Activated CD8-positive, alpha-beta memory T cell treated with anti-CD3 and anti-CD28 coated beads for 24 hours (primary cell): ENCODE measurements around the gene DLG5.

Experiments
- DNase-seq: peaks from one replicate; pipeline ENCODE4 v3.0.0-alpha.2; 2020

Gene DLG5

GRCh38 chr10:77865580-77866324 lies 60.8 kb downstream of the DLG5 start:
- no peak for DNase-seq

DNA sequence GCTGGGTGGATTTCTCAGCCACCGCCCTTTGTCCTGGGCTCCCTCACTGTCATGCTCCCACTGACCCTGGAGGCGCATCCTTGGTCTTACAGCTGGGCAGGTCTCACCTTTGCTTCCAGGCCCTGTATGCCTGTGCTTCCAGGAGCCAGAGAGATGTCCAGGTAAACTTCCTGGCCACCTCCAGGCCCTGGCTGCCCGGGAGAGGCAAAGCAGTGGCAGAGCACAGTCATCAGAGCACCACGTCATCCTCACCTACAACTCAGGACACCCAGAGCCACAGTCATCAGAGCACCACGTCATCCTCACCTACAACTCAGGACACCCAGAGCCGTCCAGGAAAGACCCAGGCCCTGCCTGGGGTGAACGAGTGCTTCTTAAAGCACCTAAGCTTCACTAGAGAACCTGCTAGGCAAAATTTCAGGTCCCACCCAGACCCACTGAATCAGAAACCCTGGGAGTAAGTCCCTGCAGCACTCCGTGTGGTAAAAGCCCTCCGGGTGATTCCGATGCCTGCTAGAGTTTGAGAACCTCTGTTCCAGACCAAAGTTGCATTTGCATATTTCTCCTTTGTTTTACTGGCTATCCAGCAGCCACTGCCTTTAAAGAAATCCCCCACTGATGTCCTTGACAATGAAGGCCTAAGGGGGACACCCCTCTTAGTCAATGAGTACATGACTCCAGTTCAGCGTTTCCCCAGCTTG lies 62.3 kb downstream of the DLG5 start:
- no peak for DNase-seq

DNA sequence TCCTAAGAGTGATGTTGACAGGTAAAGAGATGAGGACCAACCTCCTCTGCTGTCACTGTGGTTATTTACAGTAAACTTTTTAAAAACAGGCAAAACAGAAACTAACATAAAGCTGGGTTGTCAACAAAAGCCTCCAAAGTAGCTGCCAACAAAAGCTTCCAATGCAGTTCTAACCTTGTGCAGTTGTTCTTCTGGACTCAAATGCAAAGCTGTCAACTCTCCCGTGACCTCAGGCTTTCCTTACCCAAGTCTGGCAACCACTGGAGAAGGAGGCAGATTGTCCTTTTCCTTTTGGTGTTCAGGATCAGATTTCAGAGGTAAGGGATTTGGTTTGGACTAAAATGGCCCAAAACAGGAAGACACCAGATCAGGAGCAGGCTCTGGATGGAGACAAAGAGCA lies 63.1 kb downstream of the DLG5 start:
- no peak for DNase-seq

DNA sequence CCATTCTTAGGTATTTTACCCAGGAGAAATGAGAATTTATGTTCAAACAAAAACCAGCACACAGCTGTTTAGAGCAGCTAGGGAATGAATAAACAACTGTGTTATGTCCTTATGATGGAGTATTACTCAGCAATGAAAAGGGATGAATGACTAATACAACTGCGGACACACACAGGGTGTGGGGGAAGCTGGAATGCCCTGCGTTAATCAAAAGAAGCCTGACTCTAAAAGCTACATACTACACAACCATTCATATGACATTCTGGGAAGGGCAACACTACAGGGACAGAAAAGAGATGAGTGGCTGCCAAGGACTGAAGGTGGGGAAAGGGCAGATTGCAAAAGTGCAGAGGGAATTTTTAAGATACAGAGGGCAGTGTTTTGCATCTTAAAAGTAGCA lies 64.0 kb downstream of the DLG5 start:
- no peak for DNase-seq

- DNase-seq: no peak
Observed at GRCh38 chr10:77861366-77861765, 65.2 kb downstream of the DLG5 start.

- DNase-seq: no peak
Observed at GRCh38 chr10:77859865-77860282, 66.7 kb downstream of the DLG5 start.

- no peak for DNase-seq
Observed at GRCh38 chr10:77859200-77859864, 67.2 kb downstream of the DLG5 start.

DNA sequence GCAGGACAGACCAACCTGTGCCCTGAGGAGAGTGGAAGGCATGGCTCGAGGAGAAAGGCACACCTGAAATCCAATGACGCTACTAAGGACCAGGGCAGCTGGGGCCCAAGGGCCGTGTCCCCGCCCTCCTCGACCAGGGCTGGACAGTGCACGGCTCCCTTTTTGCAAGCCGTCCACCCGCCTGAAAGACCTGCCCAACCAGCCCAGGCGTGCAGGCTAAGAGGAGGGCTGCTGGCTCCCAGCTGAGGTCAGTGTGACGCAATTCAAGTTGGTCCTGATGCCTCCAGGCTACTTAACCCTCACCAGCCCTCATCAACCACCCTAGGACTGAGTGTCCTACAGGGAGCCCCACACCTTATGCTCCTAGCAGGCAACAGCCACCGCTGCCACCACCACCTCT lies 69.3 kb downstream of the DLG5 start:
- no peak for DNase-seq

DNA sequence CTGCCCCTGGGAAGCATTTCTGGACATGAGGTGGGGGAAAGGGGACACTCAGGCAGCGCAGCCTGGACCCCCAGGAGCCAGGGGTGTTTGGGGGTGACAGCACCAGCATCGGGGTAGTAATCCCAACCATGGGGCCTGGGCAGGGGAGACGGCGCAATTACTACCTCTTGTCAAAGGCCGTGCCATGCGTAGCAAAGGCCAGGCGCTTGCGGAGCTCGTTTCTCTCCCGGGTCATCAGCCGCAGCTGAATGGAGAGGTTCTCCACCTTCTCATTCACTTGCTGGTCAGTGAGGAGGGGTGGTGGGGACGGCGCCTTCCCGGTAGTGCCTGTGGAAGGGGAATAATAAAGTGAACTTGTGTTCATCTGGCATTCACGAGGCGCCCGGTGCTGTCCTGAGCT lies 70.0 kb downstream of the DLG5 start:
- no peak for DNase-seq

DNA sequence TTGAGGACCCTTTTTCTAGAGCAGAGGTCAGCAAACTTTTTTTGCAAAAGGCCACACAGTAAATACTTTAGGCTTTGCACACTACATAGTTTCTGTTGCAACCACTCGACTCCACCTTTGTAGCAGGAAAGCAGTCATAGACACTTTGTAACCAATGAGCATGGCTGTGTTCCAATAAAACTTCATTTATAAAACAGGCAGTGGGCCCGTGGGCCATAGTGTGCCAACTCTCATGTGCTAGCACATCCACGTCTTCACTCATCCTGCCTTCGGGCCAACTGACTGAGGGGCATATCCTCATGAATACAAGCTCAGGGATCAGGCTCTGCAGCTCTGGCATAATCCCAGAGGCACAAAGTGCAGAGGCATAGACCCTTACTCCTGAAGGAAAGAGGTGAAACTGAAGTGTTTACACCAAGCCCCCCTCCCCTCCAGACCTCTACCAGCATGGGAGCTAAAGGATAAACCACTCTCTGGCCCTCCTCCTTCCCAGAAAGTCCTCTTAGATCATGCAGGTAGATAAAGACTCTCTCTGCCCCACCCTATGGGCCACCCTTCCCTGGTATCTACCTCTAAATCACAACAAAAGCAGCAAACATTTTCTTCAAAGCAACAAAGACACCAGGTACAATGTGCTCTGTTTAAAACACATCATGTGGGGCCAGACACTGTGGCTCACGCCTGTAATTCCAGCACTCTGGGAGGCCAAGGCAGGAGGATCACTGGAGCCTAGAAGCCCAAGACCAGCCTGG lies 71.0 kb downstream of the DLG5 start:
- no peak for DNase-seq

DNA sequence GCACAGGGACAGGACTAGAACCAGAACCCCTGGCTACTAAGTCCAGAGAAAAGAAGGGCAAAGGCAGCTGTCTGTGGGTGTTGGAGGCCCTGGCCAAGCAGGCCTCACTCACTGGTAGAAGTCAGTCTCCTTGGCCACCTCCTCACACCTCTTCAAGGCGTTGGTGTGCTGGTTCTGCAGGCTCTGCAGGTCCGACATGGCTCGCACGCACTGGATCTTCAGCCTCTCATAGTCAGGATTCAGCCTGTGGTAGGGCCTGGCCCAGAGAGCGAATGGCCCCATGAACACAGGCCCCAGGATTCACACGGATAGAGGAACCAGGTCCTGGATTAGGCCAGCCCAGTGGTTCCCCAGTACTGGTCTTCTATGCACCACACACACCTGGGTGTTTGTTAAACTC lies 72.4 kb downstream of the DLG5 start:
- DNase-seq: no peak

- no peak for DNase-seq
Observed at GRCh38 chr10:77853256-77853655, 73.3 kb downstream of the DLG5 start.

DNA sequence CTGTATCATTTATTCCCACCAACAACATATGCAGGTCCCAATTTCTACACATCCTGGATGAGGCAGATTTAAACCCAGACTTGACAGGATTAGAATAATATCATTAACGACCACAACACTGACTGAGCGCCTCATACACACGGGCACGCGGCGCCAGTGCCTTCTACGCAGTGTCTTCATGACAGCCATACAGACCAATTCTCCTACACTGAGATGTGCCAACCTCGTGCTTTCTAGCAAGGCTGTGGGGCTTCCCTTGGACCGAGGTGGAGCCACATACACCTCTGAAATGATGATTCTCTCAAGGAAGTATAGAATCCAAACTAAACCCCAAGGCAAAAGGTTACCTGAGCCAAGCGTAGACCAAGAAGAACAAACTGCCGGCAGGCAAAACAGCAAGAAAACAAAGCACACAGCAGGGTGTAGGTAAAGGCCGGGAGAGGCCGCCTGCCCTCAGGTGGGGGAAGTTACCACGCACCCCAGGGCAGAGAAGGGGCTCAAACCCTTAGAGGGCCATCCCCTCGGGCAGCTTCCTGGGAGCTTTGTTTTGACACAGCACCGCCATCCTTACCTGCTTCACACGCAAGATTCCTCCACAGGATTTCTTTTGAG lies 75.8 kb downstream of the DLG5 start:
- no peak for DNase-seq

GRCh38 chr10:77849039-77849664 lies 77.4 kb downstream of the DLG5 start:
- no peak for DNase-seq

GRCh38 chr10:77846718-77847311 lies 79.7 kb downstream of the DLG5 start:
- peak; percentile 85 for DNase-seq

GRCh38 chr10:77845451-77845850 lies 81.1 kb downstream of the DLG5 start:
- no peak for DNase-seq

GRCh38 chr10:77844713-77845445 lies 81.7 kb downstream of the DLG5 start:
- DNase-seq: no peak

DNA sequence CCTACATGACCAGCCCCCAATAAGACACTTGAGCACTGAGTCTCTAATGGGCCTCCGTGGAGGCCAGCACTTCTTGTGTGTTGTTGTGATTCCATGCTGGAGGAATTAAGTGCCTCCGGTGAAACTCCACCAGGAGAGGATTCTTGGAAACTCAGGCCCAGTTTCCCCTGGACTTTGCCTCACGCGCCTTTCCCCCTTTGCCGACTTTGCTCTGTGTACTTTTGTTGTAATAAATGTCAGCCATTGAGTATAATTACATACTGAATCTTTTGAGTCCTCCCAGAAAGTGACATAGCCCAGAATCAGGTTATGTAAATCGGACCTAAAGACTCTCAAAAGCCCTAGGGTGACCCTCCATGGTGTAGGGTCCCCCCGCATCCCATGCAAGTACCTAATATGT lies 82.4 kb downstream of the DLG5 start:
- DNase-seq: no peak

- no peak for DNase-seq
Observed at GRCh38 chr10:77843264-77843663, 83.3 kb downstream of the DLG5 start.

DNA sequence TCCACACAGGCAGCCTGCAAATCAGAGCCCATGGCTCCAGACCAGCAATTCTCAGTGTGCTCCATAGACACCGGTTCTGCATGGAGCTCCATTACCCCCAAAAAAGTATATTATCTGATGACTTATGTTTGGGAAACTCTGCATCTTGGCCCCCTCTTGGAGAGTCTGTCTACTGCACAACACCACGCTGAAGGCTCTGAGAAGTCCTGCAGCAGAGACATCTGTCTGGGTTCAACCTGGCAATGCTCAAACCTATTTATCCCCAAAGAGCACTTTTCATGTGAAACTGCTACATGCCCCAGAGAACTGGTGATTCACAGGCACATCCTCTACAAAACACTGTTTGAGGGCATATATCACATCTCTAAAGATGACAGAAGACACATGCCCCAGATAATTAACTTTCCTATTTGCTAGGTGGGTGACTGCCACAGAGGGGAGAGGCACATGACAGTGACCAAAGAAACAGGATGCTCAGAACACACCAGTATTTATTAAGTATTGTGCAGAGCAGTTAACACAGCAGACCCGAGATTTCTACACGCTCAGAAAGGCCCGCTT lies 83.8 kb downstream of the DLG5 start:
- no peak for DNase-seq
